GM21576 (cell line): ENCODE results near the gene TIMM13.
"Not testable (repeated sequence)": the region's sequence is repeated elsewhere in the genome, so short reads cannot be mapped to it uniquely, and the experiment has no call there.

Source experiments
- ATAC-seq: cut with Tn5 transposase; IDR thresholded peaks from one replicate; pipeline ENCODE4 v1.9.1; 2021; ENCODE audit warnings: mild to moderate bottlenecking, moderate library complexity; ENCODE audit not compliant: unreplicated experiment

TIMM13 gene

GRCh38 chr19:2432131-2432848, 4.9 kb upstream of the TIMM13 start:
- no peak for ATAC-seq

- ATAC-seq = no peak
Measured at GRCh38 chr19:2431318-2432055, 4.1 kb upstream of the TIMM13 start.

GRCh38 chr19:2429917-2430535, 2.6 kb upstream of the TIMM13 start:
- no peak for ATAC-seq

DNA sequence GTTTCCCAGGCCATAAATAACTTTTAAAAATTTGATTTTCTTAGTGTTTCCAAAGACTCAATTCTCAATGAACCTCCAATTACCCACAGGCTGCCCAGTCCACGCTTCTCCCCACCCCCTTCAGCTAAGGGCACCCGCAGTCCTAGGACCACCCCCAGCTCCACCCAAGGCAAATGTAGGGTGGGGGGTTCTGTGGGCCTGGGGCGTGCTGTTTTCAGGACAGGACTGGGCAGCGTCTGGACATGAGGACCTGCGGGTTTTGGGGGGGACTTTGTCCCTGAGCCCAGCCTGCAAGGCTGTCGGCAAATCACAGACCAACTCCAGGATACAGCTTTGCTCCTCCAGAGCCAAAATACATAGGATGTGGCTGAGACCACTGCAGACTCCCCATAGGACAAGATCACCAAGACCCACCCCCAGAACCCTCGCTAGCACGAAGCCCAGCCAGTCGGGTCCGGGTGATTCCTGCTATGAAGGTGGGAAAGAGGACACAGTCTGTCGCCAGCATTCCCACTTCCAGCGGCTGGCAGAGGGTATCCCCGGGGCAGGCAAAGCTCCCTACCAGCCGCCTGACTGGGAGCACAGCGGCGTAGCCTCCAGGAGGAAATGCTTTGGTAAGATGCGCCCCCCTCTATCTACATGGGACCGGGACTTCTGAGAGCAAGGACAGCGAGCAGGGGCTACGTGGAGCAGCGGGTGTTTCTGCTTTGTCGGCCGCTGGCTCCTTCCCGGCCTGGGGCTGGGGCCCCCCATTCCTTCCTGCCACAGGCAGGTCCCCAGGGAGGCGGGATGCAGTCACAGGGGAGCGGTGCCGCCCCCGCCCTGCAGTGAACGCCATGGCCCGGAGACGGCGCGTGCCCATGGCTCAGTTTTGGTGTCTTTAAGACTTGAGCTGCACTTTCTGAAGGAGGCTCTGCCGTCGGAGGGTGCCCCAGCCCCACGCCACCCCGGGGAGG, 1.6 kb upstream of the TIMM13 start:
- no peak for ATAC-seq

DNA sequence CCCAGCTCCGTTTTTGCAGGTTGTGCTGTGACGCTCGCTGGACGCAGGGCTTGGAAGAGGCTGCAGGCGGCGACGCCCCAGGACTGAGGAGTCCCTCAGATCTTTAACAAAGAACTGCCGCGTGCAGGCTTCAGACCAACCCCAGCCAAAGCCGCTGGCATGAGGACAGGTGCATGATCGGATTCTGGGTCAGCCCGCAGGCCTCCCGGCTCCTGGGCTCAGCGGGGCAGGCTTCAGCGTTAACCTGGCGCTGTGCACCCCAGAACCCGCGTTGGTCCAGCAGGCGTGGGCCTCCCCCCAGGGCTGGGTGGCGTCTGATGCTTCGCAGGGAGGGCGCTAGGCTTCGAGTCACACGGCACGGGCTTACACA, 920 bp upstream of the TIMM13 start:
- no peak for ATAC-seq

GRCh38 chr19:2426611-2427428, 566 bp downstream of the TIMM13 start:
- ATAC-seq = peak; percentile 21

DNA sequence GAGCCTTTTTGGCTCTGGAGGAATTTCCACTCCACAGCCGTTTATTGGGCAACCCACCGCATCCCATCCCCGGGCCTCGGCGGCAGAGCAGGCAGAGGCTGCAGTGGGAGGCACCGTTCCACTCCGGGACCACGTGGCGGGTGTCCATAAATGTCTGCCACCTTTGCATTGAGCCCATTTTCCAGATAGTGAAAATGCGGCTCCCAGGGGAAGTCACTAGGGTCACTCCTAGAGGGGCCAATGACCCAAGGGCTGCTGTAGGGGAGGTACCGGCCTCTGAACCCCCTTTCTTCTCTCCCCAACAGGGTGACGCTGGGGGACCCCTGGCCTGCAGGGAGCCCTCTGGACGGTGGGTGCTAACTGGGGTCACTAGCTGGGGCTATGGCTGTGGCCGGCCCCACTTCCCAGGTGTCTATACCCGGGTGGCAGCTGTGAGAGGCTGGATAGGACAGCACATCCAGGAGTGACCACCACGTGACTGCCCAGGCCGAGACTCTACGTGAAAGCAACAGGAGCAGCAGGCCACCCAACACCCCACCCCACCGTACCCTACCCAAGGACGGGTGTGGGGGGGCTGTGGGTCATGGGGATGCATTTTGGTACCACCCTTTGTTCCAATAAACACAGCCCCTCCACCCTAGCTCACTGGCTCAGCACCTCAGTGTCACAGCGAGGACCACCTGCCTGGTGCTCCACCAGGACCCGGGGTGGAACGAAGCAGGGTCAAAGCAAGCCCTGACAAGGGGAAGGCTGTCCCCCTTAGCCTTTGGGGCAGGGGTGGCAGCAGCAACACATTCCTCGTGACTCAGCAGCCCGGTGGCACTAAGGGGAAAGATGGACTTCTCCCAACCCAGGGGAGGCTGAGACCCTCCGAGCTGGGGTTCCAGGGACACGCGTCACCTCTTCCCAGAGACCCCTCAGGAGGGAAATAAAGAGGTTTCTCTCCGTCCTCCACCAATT, 1.5 kb downstream of the TIMM13 start:
- ATAC-seq = no peak

- no peak for ATAC-seq
Measured at GRCh38 chr19:2424686-2425621, 2.4 kb downstream of the TIMM13 start.

GRCh38 chr19:2423915-2424685, 3.3 kb downstream of the TIMM13 start:
- no peak for ATAC-seq

GRCh38 chr19:2423071-2423914, 4.1 kb downstream of the TIMM13 start:
- no peak for ATAC-seq

GRCh38 chr19:2421581-2422306, 5.6 kb downstream of the TIMM13 start:
- ATAC-seq = no peak

DNA sequence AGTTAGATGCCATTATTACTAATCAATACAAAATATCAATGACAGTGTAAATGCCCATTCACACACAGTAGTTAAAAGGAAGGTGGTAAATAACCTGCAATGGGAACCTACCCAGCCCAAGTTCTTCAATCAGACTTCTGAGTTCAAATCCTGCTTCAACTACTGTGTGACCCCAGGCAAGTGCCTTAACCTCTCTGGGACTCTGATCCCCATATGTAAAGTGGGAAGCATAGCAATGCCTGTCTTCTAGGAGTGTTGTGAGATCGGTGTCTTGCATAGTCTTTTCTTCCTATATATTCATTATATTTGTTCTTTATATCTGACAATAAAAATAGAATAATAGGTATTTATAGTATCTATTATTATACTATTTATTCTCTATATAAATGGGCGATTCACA, 6.9 kb downstream of the TIMM13 start:
- no peak for ATAC-seq

- no peak for ATAC-seq
Measured at GRCh38 chr19:2419754-2420153, 7.6 kb downstream of the TIMM13 start.

DNA sequence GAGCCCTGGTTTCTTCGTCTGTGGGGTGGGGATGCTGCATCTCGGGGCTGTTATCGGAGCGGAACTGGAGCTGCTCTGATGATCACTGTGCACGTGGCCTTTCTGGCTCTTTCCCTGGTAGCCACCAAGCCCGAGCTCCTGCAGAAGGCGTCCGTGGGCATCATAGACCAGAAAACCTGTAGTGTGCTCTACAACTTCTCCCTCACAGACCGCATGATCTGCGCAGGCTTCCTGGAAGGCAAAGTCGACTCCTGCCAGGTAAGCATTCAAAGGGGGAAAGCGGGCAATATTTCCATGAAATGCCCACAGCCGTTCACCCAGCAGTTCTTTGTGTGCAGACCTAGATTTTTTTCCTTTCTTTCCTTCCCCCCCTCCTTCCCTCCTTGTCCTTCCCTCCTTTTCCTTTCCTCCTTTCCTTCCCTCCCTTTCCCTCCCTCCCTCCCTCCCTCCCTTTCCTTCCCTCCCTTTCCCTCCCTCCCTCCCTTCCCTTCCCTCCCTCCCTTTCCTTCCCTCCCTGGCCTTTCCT, 9.4 kb downstream of the TIMM13 start:
- no peak for ATAC-seq

DNA sequence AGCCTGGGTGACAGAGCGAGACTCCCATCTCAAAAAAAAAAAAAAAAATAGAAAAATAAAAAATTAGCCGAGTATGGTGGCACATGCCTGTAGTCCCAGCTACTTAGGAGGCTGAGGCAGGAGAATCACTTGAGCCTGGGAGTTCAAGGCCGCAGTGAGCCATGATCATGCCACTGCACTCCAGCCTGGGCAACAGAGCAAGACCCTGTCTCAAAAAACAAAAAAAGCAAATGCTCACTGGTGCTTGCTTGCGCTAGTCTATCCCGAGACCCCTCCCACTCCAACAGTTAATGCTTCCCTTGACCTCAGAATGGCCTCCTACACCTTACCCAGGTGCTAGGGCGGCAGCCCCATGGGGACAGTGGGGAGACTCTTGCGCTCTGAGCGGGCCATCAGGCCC, 9.9 kb downstream of the TIMM13 start:
- not testable (repeated sequence) for ATAC-seq
